ENCODE data around the gene GARS1.

Gene GARS1, protein sequence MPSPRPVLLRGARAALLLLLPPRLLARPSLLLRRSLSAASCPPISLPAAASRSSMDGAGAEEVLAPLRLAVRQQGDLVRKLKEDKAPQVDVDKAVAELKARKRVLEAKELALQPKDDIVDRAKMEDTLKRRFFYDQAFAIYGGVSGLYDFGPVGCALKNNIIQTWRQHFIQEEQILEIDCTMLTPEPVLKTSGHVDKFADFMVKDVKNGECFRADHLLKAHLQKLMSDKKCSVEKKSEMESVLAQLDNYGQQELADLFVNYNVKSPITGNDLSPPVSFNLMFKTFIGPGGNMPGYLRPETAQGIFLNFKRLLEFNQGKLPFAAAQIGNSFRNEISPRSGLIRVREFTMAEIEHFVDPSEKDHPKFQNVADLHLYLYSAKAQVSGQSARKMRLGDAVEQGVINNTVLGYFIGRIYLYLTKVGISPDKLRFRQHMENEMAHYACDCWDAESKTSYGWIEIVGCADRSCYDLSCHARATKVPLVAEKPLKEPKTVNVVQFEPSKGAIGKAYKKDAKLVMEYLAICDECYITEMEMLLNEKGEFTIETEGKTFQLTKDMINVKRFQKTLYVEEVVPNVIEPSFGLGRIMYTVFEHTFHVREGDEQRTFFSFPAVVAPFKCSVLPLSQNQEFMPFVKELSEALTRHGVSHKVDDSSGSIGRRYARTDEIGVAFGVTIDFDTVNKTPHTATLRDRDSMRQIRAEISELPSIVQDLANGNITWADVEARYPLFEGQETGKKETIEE

GRCh38 chr7:30594540-30595435 is at the start of gene GARS1:
Gene GARS1 (plus strand): TSS chr7:30594878. CDS start chr7:30594922, 44 bp downstream.
- ChIA-PET CTCF (interaction anchor here (1.0 kb wide), 1 partner anchor 319 kb away, joined by 3 read pairs; no protein-coding TSS in a partner anchor), POLR2A (interaction anchor here (1.2 kb wide), 1 partner anchor 67 kb away, joined by 3 read pairs; no protein-coding TSS in a partner anchor)
- TF ChIP-seq ZNF843 (tag by site-specific recombination; IDR thresholded peaks at IDR 0.05) (peak; percentile 64), ZNF169 (tag by site-specific recombination; IDR thresholded peaks at IDR 0.05) (0 out of 2 replicates have a peak, but pooled peaks have one; percentile 42), ZIC2 (tag by site-specific recombination; IDR thresholded peaks at IDR 0.05) (no peak), YY2 (tag by site-specific recombination; IDR thresholded peaks at IDR 0.05) (peak; percentile 78), ZNF571 (tag by site-specific recombination; IDR thresholded peaks at IDR 0.05) (no peak), ZNF707 (tag by site-specific recombination; IDR thresholded peaks at IDR 0.05) (no peak), ZBTB20 (tag by site-specific recombination; IDR thresholded peaks at IDR 0.05) (peak; percentile 55; the same call in 1 of the 2 replicates), ZNF510 (tag by site-specific recombination; IDR thresholded peaks at IDR 0.05; ENCODE audit: insufficient replicate concordance) (no peak), ZNF311 (tag by site-specific recombination; IDR thresholded peaks at IDR 0.05; ENCODE audit: borderline replicate concordance) (no peak), ZNF138 (tag by site-specific recombination; IDR thresholded peaks at IDR 0.05; ENCODE audit: borderline replicate concordance) (no peak), ZNF544 (tag by site-specific recombination; IDR thresholded peaks at IDR 0.05) (no peak), YY1 (tag by site-specific recombination; IDR thresholded peaks at IDR 0.05) (peak; percentile 70; the same call in 1 of the 2 replicates), TCF7L2 (IDR thresholded peaks at IDR 0.05; ENCODE audit: borderline replicate concordance, low read depth, low read length) (no peak), ZNF155 (tag by site-specific recombination; IDR thresholded peaks at IDR 0.05) (no peak), ZSCAN16 (tag by site-specific recombination; IDR thresholded peaks at IDR 0.05) (no peak), SALL2 (tag by site-specific recombination; IDR thresholded peaks at IDR 0.05; ENCODE audit: borderline replicate concordance) (no peak), ZNF580 (tag by site-specific recombination; IDR thresholded peaks at IDR 0.05) (peak; percentile 99), ZNF629 (tag by site-specific recombination; IDR thresholded peaks at IDR 0.05) (peak; percentile 91), KLF9 (tag by site-specific recombination; IDR thresholded peaks at IDR 0.05; ENCODE audit: low read depth) (no peak; the same call in 1 of the 2 replicates), ZNF558 (tag by site-specific recombination; IDR thresholded peaks at IDR 0.05) (no peak), IKZF3 (tag by site-specific recombination; IDR thresholded peaks at IDR 0.05) (no peak), ZNF621 (tag by site-specific recombination; IDR thresholded peaks at IDR 0.05) (no peak), ZNF677 (tag by site-specific recombination; IDR thresholded peaks at IDR 0.05) (peak; percentile 89), GFI1B (tag by site-specific recombination; IDR thresholded peaks at IDR 0.05) (0 out of 2 replicates have a peak, but pooled peaks have one; percentile 14), ZNF654 (tag by site-specific recombination; IDR thresholded peaks at IDR 0.05; ENCODE audit: low read depth) (no peak), ZNF10 (tag by site-specific recombination; IDR thresholded peaks at IDR 0.05) (peak; percentile 50; the same call in 1 of the 2 replicates), ZNF488 (tag by site-specific recombination; IDR thresholded peaks at IDR 0.05) (no peak)
- TF ChIP-seq, protein P1, sequence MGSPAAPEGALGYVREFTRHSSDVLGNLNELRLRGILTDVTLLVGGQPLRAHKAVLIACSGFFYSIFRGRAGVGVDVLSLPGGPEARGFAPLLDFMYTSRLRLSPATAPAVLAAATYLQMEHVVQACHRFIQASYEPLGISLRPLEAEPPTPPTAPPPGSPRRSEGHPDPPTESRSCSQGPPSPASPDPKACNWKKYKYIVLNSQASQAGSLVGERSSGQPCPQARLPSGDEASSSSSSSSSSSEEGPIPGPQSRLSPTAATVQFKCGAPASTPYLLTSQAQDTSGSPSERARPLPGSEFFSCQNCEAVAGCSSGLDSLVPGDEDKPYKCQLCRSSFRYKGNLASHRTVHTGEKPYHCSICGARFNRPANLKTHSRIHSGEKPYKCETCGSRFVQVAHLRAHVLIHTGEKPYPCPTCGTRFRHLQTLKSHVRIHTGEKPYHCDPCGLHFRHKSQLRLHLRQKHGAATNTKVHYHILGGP (tag by site-specific recombination; IDR thresholded peaks at IDR 0.05), result no peak
- TF ChIP-seq, protein P2, sequence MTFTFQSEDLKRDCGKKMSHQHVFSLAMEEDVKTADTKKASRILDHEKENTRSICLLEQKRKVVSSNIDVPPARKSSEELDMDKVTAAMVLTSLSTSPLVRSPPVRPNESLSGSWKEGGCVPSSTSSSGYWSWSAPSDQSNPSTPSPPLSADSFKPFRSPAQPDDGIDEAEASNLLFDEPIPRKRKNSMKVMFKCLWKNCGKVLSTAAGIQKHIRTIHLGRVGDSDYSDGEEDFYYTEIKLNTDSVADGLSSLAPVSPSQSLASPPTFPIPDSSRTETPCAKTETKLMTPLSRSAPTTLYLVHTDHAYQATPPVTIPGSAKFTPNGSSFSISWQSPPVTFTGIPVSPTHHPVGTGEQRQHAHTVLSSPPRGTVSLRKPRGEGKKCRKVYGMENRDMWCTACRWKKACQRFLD (tag by site-specific recombination; IDR thresholded peaks at IDR 0.05), result peak; percentile 95
- TF ChIP-seq, protein P3, sequence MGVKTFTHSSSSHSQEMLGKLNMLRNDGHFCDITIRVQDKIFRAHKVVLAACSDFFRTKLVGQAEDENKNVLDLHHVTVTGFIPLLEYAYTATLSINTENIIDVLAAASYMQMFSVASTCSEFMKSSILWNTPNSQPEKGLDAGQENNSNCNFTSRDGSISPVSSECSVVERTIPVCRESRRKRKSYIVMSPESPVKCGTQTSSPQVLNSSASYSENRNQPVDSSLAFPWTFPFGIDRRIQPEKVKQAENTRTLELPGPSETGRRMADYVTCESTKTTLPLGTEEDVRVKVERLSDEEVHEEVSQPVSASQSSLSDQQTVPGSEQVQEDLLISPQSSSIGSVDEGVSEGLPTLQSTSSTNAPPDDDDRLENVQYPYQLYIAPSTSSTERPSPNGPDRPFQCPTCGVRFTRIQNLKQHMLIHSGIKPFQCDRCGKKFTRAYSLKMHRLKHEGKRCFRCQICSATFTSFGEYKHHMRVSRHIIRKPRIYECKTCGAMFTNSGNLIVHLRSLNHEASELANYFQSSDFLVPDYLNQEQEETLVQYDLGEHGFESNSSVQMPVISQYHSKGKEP (tag by site-specific recombination; IDR thresholded peaks at IDR 0.05), result peak; percentile 76

More at GRCh38 chr7:30594540-30595435, at the start of gene GARS1:
- peaks cover 5 to 12% of the 10 kb centered on the region in 2 experiments; a peak in 2 of 3 replicates for H3K36me3 ChIP-seq (ENCODE audit: control insufficient read depth in 2 of 2, insufficient read depth in 1 of 2, low read length in 2 of 2)
- H3K4me3 ChIP-seq (ENCODE audit: low read depth, low read length), result peak within 1 kb of the TSS; percentile 98
- H3K4me1 ChIP-seq (ENCODE audit: control insufficient read depth, insufficient read depth, low read length), result peaks cover 8% of the 10 kb centered on the region
- no peaks in the 10 kb centered on the region for H3K9me3 ChIP-seq (ENCODE audit: control insufficient read depth, insufficient read depth, low read depth, low read length)
- H3K27ac ChIP-seq (ENCODE audit: extremely low read depth, low read depth, low read length), result peak within 1 kb of the TSS; percentile 82
